SK-N-SH (cell line): ENCODE measurements around the gene GH2. TPM values are rescaled to one million over a fixed set of nuclear protein-coding genes. Genes with fewer than 3 reads are reported as not detected.

Source experiments
- CTCF ChIA-PET: fragments of 300-600, 350-600 bp; formaldehyde crosslinking; extraction: SDS; loops from one replicate; lab custom pipeline; 2021; lab: Yijun Ruan, JAX
- POLR2A ChIA-PET: fragments of 350-600 bp; sonication (Branson Sonifier 250); formaldehyde crosslinking; extraction: SDS; loops from one replicate; lab custom pipeline; 2020; ENCODE audit warnings: antibody characterized with exemption, inconsistent platforms; lab: Yijun Ruan, JAX
- DNase-seq: peaks from one replicate; pipeline ENCODE4 v3.0.0; 2012
- H2AFZ ChIP-seq: fragments of 200-600 bp; sonication (generic); 2 replicates; pipeline ENCODE4 v1.8.1; 2016; ENCODE audit warnings: antibody characterized with exemption, mild to moderate bottlenecking, low read depth
- H3F3A ChIP-seq: fragments of 200-600 bp; sonication (generic); replicated peaks from 2 replicates; pipeline ENCODE3; 2016; ENCODE audit warnings: antibody characterized with exemption, mild to moderate bottlenecking; ENCODE audit not compliant: insufficient read depth
- H3K27ac ChIP-seq, 2 experiments: fragments of 200-500 bp in 1 of 2; fragments of 200-600 bp in 1 of 2; sonication (Bioruptor generic) in 1 of 2; sonication (generic), shearing (Covaris generic) in 1 of 2; 2 replicates each; pipeline versions ENCODE4 v1.5.1 to v1.6.1; 2014 to 2016; ENCODE audit warnings: low read depth in 2 of 2, inconsistent platforms in 1 of 2, low read length in 1 of 2, mild to moderate bottlenecking in 1 of 2, mixed read lengths in 1 of 2
- H3K27me3 ChIP-seq: fragments of 200-600 bp; sonication (generic), shearing (Covaris generic); 2 replicates; pipeline ENCODE4 v1.6.1; 2016; ENCODE audit warnings: mixed run types; ENCODE audit not compliant: insufficient read depth
- H3K36me3 ChIP-seq, 2 experiments: fragments of 200-500 bp in 1 of 2; fragments of 200-600 bp in 1 of 2; sonication (Bioruptor generic) in 1 of 2; sonication (generic) in 1 of 2; replicated peaks in 1 of 2; 2 replicates each; pipeline versions ENCODE3 to v1.5.1; 2014 to 2016; ENCODE audit warnings: low read length in 1 of 2, mild to moderate bottlenecking in 1 of 2; ENCODE audit not compliant: insufficient read depth in 2 of 2, control insufficient read depth in 1 of 2
- H3K4me1 ChIP-seq, 2 experiments: fragments of 200-500 bp in 1 of 2; fragments of 200-600 bp in 1 of 2; sonication (Bioruptor generic) in 1 of 2; sonication (generic), shearing (Covaris generic) in 1 of 2; 2 replicates each; pipeline versions ENCODE4 v1.5.1 to v1.6.1; 2014 to 2016; ENCODE audit warnings: low read depth in 1 of 2, low read length in 1 of 2, mixed run types in 1 of 2; ENCODE audit not compliant: insufficient read depth in 2 of 2, control insufficient read depth in 1 of 2
- H3K4me2 ChIP-seq: fragments of 200-600 bp; sonication (generic), shearing (Covaris generic); 2 replicates; pipeline ENCODE4 v1.6.1; 2017; ENCODE audit warnings: mixed run types
- H3K4me3 ChIP-seq, 2 experiments: fragments of 200-500 bp in 1 of 2; fragments of 200-600 bp in 1 of 2; sonication (Bioruptor generic) in 1 of 2; sonication (generic), shearing (Covaris generic) in 1 of 2; 2 replicates each; pipeline versions ENCODE4 v1.5.1 to v1.8.1; 2014 to 2016; ENCODE audit warnings: low read depth in 2 of 2, inconsistent platforms in 1 of 2, low read length in 1 of 2, mild to moderate bottlenecking in 1 of 2, mixed read lengths in 1 of 2, moderate library complexity in 1 of 2
- H3K79me2 ChIP-seq: fragments of 200-600 bp; sonication (generic); 2 replicates; pipeline ENCODE4 v1.8.1; 2017; ENCODE audit warnings: mild to moderate bottlenecking; ENCODE audit not compliant: insufficient read depth
- H3K9ac ChIP-seq: fragments of 200-600 bp; sonication (generic); 2 replicates; pipeline ENCODE4 v1.6.1; 2017; ENCODE audit warnings: mixed run types
- H3K9me2 ChIP-seq: fragments of 200-600 bp; sonication (generic); 2 replicates; pipeline ENCODE4 v1.6.1; 2017; ENCODE audit warnings: mixed run types
- H3K9me3 ChIP-seq: fragments of 200-600 bp; sonication (generic); 2 replicates; pipeline ENCODE4 v1.6.1; 2017; ENCODE audit warnings: mixed run types, mild to moderate bottlenecking, moderate library complexity
- H4K20me1 ChIP-seq: fragments of 200-600 bp; sonication (generic); 2 replicates; pipeline ENCODE4 v1.6.1; 2017; ENCODE audit warnings: mild to moderate bottlenecking, mixed run types; ENCODE audit not compliant: insufficient read depth
- CTCF ChIP-seq: fragments of 200-600 bp; sonication (generic); IDR thresholded peaks from 2 replicates; pipeline ENCODE4 v1.6.1; 2017; ENCODE audit warnings: antibody characterized with exemption, mild to moderate bottlenecking, moderate library complexity
- EP300 ChIP-seq, 2 experiments: IDR thresholded peaks; 2 replicates each; pipeline versions ENCODE4 v1.4.0 to v1.6.1; 2012; ENCODE audit warnings: borderline replicate concordance in 1 of 2, low read depth in 1 of 2, low read length in 1 of 2
- GABPA ChIP-seq: IDR thresholded peaks from 2 replicates; pipeline ENCODE4 v1.4.0; 2012; ENCODE audit warnings: low read depth, mild to moderate bottlenecking
- JUND ChIP-seq: IDR thresholded peaks from 2 replicates; pipeline ENCODE4 v1.4.0; 2012
- MAX ChIP-seq: IDR thresholded peaks from 2 replicates; pipeline ENCODE4 v1.4.0; 2012; ENCODE audit warnings: low read depth
- MEF2A ChIP-seq: IDR thresholded peaks from 2 replicates; pipeline ENCODE4 v1.4.0; 2012; ENCODE audit warnings: low read depth, borderline replicate concordance
- NFIC ChIP-seq: IDR thresholded peaks from 2 replicates; pipeline ENCODE4 v1.4.0; 2012; ENCODE audit warnings: borderline replicate concordance
- POLR2AphosphoS5 ChIP-seq: IDR thresholded peaks from 2 replicates; pipeline ENCODE4 v1.6.1; 2012; ENCODE audit warnings: low read depth, low read length
- RAD21 ChIP-seq: IDR thresholded peaks from 2 replicates; pipeline ENCODE4 v1.6.1; 2012; ENCODE audit warnings: mild to moderate bottlenecking, low read length
- RCOR1 ChIP-seq: fragments of 150-350 bp; IDR thresholded peaks from 2 replicates; pipeline ENCODE4 v1.6.1; 2017; ENCODE audit warnings: antibody characterized with exemption, low read length
- SMC3 ChIP-seq: IDR thresholded peaks from 2 replicates; pipeline ENCODE4 v1.6.1; 2012; ENCODE audit warnings: low read depth, low read length, improper control_type of control experiment
- TCF12 ChIP-seq: IDR thresholded peaks from 2 replicates; pipeline ENCODE4 v1.4.0; 2012
- YY1 ChIP-seq: IDR thresholded peaks from 2 replicates; pipeline ENCODE4 v1.4.0; 2012; ENCODE audit warnings: low read depth, mild to moderate bottlenecking
- ZBTB33 ChIP-seq: IDR thresholded peaks from 2 replicates; pipeline ENCODE4 v1.4.0; 2012; ENCODE audit warnings: low read depth, borderline replicate concordance
- WGBS: methylation state at CpG from one replicate; pipeline ENCODE4 v1.1.6; 2017; ENCODE audit warnings: low lambda C conversion rate; 5-methylcytosine and 5-hydroxymethylcytosine counted together
- polyA plus RNA-seq, 3 experiments: library from polyadenylated mRNA; depleted of rRNA; stranded (reverse); fragments of >200 nt; gene quantifications; 2 replicates each; pipeline ENCODE4 v1.2.3, GENCODE V29; 2012
- TF ChIP-seq, protein P1 (sequence below): fragments of 150-350 bp; IDR thresholded peaks from 2 replicates; pipeline ENCODE4 v1.6.1; 2017; ENCODE audit warnings: antibody characterized with exemption, low read length, low read depth, borderline replicate concordance
- TF ChIP-seq, protein P2 (sequence below): IDR thresholded peaks from 2 replicates; pipeline ENCODE4; 2012

The GH2 gene
- polyA plus RNA-seq, 1 of the 3 experiments (the other 2 are of a cell fraction), result not detected

GRCh38 chr17:63927464-63928171 lies 45.9 kb upstream of the GH2 start:
- POLR2A ChIA-PET, result no interaction called here
- Histone ChIP-seq H3K4me3 (no peak overlapping the region), H3F3A (no peaks in the 10 kb centered on the region), H3K9me3 (no peaks in the 10 kb centered on the region), H3K4me2 (no peak overlapping the region), H3K27me3 (no peaks in the 10 kb centered on the region), H2AFZ (no peak overlapping the region), H3K4me1 (no peaks in the 10 kb centered on the region), H3K36me3 (no peaks in the 10 kb centered on the region), H3K9ac (no peak overlapping the region), H3K27ac (no peak overlapping the region), H3K79me2 (no peaks in the 10 kb centered on the region), H3K9me2 (no peaks in the 10 kb centered on the region), H4K20me1 (no peaks in the 10 kb centered on the region)
- TF ChIP-seq ZBTB33 (no peak), JUND (no peak), MAX (no peak), NFIC (no peak), EP300 (IDR thresholded peaks at IDR 0.05; ENCODE audit: borderline replicate concordance in 1 of 2, low read depth in 1 of 2, low read length in 1 of 2) (no peak), CTCF (no peak), SMC3 (no peak), MEF2A (no peak), TCF12 (no peak), YY1 (no peak), GABPA (no peak), POLR2AphosphoS5 (no peak), RAD21 (no peak), RCOR1 (no peak)
- TF ChIP-seq, protein P1, sequence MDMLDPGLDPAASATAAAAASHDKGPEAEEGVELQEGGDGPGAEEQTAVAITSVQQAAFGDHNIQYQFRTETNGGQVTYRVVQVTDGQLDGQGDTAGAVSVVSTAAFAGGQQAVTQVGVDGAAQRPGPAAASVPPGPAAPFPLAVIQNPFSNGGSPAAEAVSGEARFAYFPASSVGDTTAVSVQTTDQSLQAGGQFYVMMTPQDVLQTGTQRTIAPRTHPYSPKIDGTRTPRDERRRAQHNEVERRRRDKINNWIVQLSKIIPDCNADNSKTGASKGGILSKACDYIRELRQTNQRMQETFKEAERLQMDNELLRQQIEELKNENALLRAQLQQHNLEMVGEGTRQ, result no peak
- TF ChIP-seq, protein P2, sequence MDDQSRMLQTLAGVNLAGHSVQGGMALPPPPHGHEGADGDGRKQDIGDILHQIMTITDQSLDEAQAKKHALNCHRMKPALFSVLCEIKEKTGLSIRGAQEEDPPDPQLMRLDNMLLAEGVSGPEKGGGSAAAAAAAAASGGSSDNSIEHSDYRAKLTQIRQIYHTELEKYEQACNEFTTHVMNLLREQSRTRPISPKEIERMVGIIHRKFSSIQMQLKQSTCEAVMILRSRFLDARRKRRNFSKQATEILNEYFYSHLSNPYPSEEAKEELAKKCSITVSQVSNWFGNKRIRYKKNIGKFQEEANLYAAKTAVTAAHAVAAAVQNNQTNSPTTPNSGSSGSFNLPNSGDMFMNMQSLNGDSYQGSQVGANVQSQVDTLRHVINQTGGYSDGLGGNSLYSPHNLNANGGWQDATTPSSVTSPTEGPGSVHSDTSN, result no peak
- WGBS, result 46% methylated on average over 7 of the region's 8 CpGs
- DNase-seq, result peak; percentile 15
- CTCF ChIA-PET, result interaction anchor here (0.7 to 8.8 kb wide), 10 partner anchors 9 to 206 kb away, joined by 3 to 90 read pairs (median 4); partner anchors contain the start of genes CSHL1 and GH1
